ENCODE results near the gene COPA. TPM values are rescaled to one million over a fixed set of nuclear protein-coding genes. Genes with fewer than 3 reads are reported as not detected.

COPA gene
- total RNA-seq, 1 experiment from 2014 or later = 155 TPM

- Mint-ChIP-seq H3K4me3 (ENCODE audit: unreplicated experiment) (no peak overlapping the region), H3K27me3 (ENCODE audit: insufficient read depth, unreplicated experiment) (peaks cover 7% of the 10 kb centered on the region), H3K4me1 (ENCODE audit: low read depth, unreplicated experiment) (peaks cover 10% of the 10 kb centered on the region), H3K9me3 (ENCODE audit: unreplicated experiment) (no peaks in the 10 kb centered on the region), H3K27ac (ENCODE audit: unreplicated experiment) (no peak overlapping the region), H3K36me3 (ENCODE audit: insufficient read depth, unreplicated experiment) (peaks cover 12% of the 10 kb centered on the region)
- BruUV-seq (replicated peaks) = no TSS peak
- no peak overlapping the region for H3K4me3 ChIP-seq (ENCODE audit: low read depth, low read length)
- ChIA-PET POLR2A (no interaction called here), CTCF (interaction anchor here (1.0 kb wide), 1 partner anchor 11 kb away, joined by 5 read pairs; no protein-coding TSS in a partner anchor)
- H3K4me1 ChIP-seq = peaks cover 5% of the 10 kb centered on the region; the same call in 1 of the 2 replicates
- intact Hi-C loops (cut with micrococcal nuclease; ENCODE audit: unreplicated experiment) = no loop called here
- H3K27me3 ChIP-seq (replicated peaks; ENCODE audit: control insufficient read depth, insufficient read depth, low read length) = no peaks in the 10 kb centered on the region
- no peak for DNase-seq
- no peaks in the 10 kb centered on the region for H3K36me3 ChIP-seq (ENCODE audit: control insufficient read depth, insufficient read depth, low read length)
- TF ChIP-seq CTCF (IDR thresholded peaks at IDR 0.05; ENCODE audit: insufficient read depth in 1 of 2, low read depth in 1 of 2, low read length in 1 of 2, severe bottlenecking in 1 of 2, unreplicated experiment in 1 of 2) = no peak
- no peaks in the 10 kb centered on the region for H3K9me3 ChIP-seq
Observed at GRCh38 chr1:160365325-160365724, 22.3 kb upstream of the COPA start.

GRCh38 chr1:160363951-160364735 lies 21.1 kb upstream of the COPA start:
- intact Hi-C loops (cut with micrococcal nuclease; ENCODE audit: unreplicated experiment) = no loop called here
- Histone ChIP-seq H3K36me3 (ENCODE audit: control insufficient read depth, insufficient read depth, low read length) (no peaks in the 10 kb centered on the region), H3K27me3 (replicated peaks; ENCODE audit: control insufficient read depth, insufficient read depth, low read length) (no peaks in the 10 kb centered on the region), H3K4me1 (peaks cover 5% of the 10 kb centered on the region; the same call in 1 of the 2 replicates), H3K9me3 (no peaks in the 10 kb centered on the region), H3K4me3 (ENCODE audit: low read depth, low read length) (no peak overlapping the region)
- DNase-seq = no peak
- peaks cover 4% of the 10 kb centered on the region for H3K27me3 Mint-ChIP-seq (ENCODE audit: insufficient read depth, unreplicated experiment)
- ChIA-PET POLR2A (no interaction called here), CTCF (interaction anchor here (1.0 to 1.4 kb wide), 2 partner anchors 9 to 12 kb away, joined by 5 to 7 read pairs; no protein-coding TSS in a partner anchor)
- H3K4me1 Mint-ChIP-seq (ENCODE audit: low read depth, unreplicated experiment) = peaks cover 10% of the 10 kb centered on the region
- H3K4me3 Mint-ChIP-seq (ENCODE audit: unreplicated experiment) = no peak overlapping the region
- H3K36me3 Mint-ChIP-seq (ENCODE audit: insufficient read depth, unreplicated experiment) = peaks cover 12% of the 10 kb centered on the region
- H3K9me3 Mint-ChIP-seq (ENCODE audit: unreplicated experiment) = no peaks in the 10 kb centered on the region
- TF ChIP-seq CTCF (IDR thresholded peaks at IDR 0.05; ENCODE audit: insufficient read depth in 1 of 2, low read depth in 1 of 2, low read length in 1 of 2, severe bottlenecking in 1 of 2, unreplicated experiment in 1 of 2) = no peak
- H3K27ac Mint-ChIP-seq (ENCODE audit: unreplicated experiment) = no peak overlapping the region
- BruUV-seq (replicated peaks) = no TSS peak

- no peaks in the 10 kb centered on the region for H3K27me3 ChIP-seq (replicated peaks; ENCODE audit: control insufficient read depth, insufficient read depth, low read length)
- TF ChIP-seq CTCF (IDR thresholded peaks at IDR 0.05; ENCODE audit: insufficient read depth in 1 of 2, low read depth in 1 of 2, low read length in 1 of 2, severe bottlenecking in 1 of 2, unreplicated experiment in 1 of 2) = no peak
- H3K4me1 ChIP-seq = peaks cover 5% of the 10 kb centered on the region; the same call in 1 of the 2 replicates
- intact Hi-C loops (cut with micrococcal nuclease; ENCODE audit: unreplicated experiment) = no loop called here
- no peak overlapping the region for H3K4me3 ChIP-seq (ENCODE audit: low read depth, low read length)
- Mint-ChIP-seq H3K4me1 (ENCODE audit: low read depth, unreplicated experiment) (peaks cover 10% of the 10 kb centered on the region), H3K27me3 (ENCODE audit: insufficient read depth, unreplicated experiment) (peaks cover 4% of the 10 kb centered on the region), H3K36me3 (ENCODE audit: insufficient read depth, unreplicated experiment) (peaks cover 21% of the 10 kb centered on the region), H3K27ac (ENCODE audit: unreplicated experiment) (peak overlapping the region; percentile 88), H3K9me3 (ENCODE audit: unreplicated experiment) (no peaks in the 10 kb centered on the region), H3K4me3 (ENCODE audit: unreplicated experiment) (no peak overlapping the region)
- BruUV-seq (replicated peaks) = no TSS peak
- DNase-seq = no peak
- no peaks in the 10 kb centered on the region for H3K36me3 ChIP-seq (ENCODE audit: control insufficient read depth, insufficient read depth, low read length)
- CTCF ChIA-PET = interaction anchor here (1.1 kb wide), 1 partner anchor 14 kb away, joined by 3 read pairs; no protein-coding TSS in a partner anchor
- H3K9me3 ChIP-seq = no peaks in the 10 kb centered on the region
- POLR2A ChIA-PET = no interaction called here
Observed at GRCh38 chr1:160363010-160363409, 20.0 kb upstream of the COPA start.

Data from Caco-2 (cell line).